NCI-H1105 treated with DMSO at 0.1 percent for 48 hours (cell line): ENCODE results near the gene HSPA1B.
"Not testable (repeated sequence)": the region's sequence is repeated elsewhere in the genome, so short reads cannot be mapped to it uniquely, and the experiment has no call there.

Experiments
- DNase-seq: peaks from one replicate; lab custom pipeline; 2025; lab: John Stamatoyannopoulos, UW

HSPA1B gene

DNA sequence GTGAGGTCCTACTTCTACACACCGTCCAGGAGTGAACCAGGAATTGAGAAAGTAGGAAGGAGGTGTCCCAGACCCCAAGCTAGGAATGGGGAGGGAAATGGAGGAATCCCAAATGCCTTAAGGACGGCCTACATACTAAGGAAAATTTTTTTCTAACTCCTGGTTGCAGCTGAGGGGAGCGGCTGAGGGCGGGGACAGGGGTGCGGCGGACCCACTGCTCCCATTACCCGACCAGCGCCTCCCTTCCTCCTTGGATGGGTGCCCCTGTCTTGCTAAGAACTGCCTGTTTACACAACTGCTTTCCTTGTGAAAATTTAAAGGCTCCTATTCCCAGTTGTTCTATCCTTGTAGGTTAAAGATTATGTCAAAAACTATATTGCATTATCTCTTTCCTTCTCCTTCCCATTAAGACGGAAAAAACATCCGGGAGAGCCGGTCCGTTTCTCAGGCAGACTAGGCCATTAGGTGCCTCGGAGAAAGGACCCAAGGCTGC is 699 bp upstream of the HSPA1B start:
- peak; percentile 83 for DNase-seq

DNA sequence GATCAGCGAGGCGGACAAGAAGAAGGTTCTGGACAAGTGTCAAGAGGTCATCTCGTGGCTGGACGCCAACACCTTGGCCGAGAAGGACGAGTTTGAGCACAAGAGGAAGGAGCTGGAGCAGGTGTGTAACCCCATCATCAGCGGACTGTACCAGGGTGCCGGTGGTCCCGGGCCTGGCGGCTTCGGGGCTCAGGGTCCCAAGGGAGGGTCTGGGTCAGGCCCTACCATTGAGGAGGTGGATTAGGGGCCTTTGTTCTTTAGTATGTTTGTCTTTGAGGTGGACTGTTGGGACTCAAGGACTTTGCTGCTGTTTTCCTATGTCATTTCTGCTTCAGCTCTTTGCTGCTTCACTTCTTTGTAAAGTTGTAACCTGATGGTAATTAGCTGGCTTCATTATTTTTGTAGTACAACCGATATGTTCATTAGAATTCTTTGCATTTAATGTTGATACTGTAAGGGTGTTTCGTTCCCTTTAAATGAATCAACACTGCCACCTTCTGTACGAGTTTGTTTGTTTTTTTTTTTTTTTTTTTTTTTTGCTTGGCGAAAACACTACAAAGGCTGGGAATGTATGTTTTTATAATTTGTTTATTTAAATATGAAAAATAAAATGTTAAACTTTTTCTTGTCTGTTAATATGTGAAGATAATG is 2.2 kb downstream of the HSPA1B start:
- peak; percentile 64 for DNase-seq

DNA sequence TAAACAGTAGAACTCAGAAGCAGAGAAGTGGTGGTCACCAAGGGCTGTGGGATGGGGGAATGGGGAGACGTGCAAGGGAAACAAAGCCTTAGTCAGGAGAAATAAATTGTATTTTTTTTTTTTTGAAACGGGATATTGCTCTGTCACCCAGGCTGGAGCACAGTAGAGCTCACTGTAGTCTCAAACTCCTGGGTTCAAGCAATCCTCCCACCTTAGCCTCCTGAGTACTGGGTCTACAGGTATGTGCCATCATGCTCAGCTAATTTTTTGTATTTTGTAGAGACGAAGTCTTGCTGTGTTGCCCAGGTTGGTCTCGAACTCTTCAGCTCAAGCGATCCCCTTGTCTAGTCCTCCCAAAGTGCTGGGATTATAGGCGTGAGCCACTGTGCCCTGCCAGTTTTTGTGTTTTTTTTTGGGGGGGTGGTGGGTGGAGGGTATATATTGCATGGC is 3.4 kb downstream of the HSPA1B start:
- DNase-seq, result no peak

DNA sequence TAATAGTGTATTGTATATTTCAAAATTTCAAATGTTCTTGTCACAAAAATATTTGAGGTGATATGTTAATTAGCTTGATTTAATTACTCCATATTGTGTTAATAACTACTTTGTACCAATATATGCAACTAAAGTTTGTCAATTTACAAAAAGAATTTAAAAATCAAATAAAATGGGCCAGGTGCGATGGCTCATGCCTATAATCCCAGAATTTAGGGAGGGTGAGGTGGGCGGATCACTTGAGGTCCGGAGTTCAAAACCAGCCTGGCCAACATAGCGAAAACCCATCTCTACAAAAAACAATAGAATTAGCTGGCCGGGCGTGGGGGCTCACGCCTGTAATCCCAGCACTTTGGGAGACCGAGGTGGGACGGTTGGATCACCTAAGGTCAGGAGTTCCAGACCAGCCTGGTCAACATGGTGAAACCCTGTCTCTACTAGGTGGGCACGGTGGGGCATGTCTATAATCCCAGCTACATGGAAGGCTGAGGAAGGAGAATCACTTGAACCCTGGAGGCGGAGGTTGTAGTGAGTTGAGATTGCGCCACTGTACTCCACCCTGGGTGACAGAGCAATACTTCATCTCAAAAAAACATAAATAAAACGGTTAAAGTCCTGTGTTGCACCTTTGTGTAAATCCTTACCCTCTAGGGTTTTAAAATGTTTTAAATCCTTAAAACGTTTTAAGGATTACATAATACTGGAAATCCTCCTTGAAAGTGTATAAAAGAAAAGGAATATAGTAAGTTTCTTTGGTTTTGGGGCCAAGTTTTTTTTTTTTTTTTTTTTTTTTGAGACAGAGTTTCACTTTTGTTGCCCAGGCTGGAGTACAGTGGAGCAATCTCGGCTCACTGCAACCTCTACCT is 4.0 kb downstream of the HSPA1B start:
- DNase-seq, result no peak

DNA sequence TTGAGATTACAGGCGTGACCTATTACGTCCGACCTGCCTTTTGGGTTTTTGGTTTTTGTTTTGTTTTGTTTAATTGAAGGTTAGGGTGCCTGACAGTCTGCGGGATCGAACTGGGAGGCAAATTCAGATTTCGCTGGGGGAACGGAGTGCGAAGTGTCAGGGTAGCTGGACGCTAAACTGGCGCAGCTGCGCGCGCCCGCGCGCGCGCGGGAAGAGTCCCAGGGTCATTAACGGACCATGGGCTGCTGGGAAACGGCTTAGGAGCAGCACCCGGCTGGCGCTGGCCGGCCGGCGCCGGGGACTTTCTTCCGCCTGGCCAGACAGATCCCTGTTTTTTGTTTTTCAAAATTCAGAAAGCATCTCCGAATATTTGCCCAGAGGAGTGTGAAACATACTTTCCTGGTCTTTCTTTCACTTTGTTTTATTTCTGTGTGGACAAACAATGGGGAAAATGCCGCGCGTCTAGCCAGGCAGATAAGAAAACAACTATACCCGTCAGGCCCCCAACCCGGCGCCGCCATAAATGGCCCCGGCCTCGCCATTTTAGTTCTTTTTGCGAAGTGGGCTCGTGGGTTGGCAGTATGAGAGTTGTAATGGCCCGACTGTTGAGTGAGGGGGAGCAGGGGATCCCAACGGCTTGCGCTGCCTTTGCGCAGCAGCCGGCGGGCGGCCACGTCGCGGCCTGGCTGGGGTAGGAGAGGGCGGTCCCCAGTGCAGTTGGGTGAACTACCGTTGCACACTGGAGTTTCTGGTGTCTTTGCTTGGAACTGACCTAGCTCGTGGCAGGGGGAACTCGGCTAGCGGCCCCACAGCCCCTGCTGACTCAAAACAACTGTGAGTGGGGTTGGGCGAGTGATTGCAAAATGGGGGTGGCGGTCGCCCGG is 7.1 kb downstream of the HSPA1B start:
- DNase-seq, result peak; percentile 89

DNA sequence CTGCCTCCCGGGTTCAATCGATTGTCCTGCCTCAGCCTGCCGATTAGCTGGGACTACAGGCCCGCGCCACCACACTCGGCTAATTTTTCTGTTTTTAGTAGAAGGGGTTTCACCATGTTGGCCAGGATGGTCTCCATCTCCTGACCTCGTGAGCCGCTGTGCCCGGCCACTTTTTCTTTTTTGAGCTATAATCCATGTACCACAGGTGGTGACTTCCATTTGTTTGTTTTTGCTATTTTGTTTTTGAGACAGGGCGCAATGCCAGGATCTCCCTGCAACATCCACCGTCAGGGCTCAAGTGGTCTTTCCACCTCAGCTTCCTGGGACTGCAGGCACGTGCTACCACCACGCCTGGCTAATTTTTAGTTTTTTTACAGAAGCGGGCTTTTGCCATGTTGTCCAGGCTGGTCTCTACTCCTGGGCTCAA is 8.5 kb downstream of the HSPA1B start:
- DNase-seq, result peak; percentile 31

DNA sequence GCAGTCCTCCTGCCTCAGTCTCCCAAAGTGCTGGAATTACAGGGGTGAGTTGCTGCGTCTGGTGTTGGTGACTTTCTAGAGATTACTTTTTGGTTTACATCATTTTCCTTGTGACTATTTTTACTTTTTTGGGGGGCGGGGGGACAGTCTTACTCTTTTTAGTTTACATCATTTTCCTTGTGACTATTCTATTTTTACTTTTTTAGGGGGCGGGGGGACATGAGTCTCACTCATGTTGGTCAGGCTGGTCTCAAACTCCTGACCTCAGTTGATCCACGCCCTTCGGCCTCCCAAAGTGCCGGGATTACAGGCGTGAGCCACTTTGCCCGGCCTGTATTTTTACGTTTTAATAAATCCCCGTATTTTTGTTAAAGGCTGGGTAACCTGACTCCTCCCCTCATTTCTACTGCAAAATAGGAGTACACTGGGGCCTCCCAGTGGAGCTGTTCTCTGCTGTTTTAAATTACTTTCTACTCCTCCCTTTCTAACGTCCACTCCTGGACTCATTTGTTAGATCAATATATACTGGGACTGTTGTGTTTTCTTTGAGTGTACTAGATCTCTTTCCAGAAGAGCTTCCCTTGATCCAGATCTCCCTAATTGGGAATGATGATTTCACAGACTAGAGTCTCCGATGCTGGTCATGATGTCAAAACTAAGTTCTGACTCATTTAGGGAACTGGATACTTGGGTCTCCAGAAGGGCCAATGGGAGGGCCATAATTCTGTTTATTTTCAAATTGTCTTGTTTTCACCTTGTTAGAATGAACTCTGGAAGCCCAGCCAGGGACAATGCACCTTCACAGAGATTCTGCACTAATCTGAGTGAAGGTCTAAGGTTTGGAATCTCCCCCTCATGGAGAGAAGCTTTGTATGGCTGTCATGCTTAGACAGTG is 9.2 kb downstream of the HSPA1B start:
- no peak for DNase-seq

DNA sequence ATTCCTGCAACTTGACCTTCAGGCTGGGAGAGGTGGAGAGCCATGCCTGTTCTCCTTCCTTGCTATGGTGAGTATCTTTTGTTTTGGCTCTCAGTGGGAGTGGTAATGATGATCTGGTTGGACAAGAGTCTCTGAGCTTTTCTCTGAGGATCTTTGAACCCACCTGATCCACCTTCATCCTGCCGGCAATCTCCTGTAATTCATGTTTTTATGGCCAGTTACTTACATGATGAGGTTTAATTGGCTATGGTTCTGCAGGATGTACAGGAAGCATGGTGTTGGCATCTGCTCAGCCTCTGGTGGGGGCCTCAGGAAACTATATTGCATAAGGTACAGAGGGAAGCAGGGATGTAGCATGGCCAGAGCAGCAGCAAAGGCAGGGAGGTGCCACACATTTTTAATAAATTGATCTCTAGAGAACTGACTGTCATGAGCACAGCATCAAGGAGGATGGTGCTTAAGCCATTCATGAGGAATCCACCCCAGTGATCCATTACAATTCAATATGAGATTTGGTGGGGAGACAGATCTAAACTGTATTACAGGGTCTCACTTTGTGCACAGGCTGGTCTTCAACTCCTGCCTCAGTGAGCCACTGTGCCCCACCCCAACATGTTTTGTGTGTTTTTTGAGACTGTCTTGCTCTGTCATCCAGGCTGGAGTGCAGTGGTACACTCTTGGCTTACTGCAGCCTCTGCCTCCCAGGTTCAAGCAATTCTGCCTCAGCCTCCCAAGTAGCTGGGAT is 10.0 kb downstream of the HSPA1B start:
- DNase-seq, result no peak

DNA sequence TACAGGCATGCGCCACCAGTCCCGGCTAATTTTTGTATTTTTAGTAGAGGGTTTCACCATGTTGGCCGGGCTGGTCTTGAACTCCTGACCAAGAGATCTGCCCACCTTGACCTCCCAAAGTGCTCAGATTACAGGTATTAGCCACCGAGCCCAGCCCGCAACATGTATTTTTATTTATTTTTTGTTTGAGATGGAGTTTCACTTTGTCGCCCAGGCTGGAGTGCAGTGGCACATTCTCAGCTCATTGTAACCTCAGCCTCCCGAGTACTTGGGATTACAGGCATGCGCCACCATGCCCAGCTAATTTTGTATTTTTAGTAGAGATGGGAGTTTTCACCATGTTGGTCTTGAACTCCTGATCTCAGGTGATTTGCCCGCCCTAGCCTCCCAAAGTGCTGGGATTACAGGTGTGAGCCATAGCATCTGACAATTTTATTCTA is 10.6 kb downstream of the HSPA1B start:
- not testable (repeated sequence) for DNase-seq

DNA sequence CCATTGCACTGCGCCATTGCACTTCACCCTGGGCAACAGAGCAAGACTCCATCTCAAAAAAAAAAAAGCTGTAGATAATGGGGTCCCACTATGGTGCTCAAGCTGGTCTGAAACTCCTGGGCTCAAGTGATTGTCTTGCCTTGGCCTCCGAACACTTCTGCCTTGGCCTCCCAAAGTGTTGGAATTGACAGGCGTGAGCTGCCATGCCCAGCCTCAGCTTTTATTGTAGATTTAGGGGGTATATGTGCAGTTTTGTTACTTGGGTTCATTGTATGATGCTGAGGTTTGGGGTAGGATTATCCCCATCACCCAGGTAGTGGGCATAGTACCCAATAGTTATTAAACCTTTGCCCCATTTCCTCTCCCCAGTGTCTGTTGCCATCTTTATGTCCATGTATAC is 11.4 kb downstream of the HSPA1B start:
- DNase-seq, result no peak

DNA sequence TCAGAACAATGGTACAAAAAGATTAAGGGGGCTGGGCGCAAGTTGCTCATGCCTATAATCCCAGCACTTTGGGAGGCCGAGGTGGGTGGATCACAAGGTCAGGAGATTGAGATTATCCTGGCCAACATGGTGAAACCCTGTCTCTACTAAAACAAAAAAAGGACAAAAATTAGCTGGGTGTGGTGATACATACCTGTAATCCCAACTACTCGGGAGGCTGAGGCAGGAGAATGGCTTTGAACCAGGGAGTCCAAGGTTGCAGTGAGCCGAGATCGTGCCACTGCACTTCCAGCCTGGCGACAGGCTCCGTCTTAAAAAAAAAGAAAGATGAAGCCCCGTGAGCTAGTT is 12.2 kb downstream of the HSPA1B start:
- not testable (repeated sequence) for DNase-seq

DNA sequence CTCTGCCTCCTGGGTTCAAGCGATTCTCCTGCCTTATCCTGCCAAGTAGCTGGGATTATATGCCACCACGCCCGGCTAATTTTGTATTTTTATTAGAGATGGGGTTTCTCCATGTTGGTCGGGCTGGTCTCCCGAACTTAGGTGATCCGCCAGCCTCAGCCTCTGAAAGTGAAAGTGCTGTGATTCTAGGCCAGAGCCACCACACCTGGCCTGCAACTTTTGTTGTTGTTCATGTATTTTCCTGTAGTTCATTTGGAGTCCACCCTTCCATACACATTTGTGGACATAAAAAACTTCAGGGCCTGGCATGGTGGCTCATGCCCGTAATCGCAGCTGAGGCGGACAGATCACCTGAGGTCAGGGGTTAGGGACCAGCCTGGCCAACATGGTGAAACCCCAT is 14.5 kb downstream of the HSPA1B start:
- no peak for DNase-seq

DNA sequence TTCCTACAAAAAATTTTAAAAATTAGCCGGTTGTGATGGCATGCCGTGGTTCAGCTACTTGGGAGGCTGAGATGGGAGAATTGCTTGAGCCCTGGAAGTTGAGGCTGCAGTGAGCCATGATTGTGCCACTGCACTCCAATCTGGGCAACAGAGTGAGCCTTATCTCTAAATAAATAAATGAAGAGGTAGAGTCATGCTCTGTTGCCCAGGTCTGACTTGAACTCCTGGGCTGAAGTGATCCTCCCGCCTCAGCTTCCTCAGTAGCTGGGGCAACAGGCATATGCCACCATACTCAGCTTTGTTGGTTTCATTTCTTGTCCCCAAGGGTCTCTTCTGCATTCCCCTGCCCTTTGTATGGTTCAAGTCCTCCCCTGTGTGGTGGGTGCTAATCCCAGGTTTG is 17.0 kb downstream of the HSPA1B start:
- no peak for DNase-seq

DNA sequence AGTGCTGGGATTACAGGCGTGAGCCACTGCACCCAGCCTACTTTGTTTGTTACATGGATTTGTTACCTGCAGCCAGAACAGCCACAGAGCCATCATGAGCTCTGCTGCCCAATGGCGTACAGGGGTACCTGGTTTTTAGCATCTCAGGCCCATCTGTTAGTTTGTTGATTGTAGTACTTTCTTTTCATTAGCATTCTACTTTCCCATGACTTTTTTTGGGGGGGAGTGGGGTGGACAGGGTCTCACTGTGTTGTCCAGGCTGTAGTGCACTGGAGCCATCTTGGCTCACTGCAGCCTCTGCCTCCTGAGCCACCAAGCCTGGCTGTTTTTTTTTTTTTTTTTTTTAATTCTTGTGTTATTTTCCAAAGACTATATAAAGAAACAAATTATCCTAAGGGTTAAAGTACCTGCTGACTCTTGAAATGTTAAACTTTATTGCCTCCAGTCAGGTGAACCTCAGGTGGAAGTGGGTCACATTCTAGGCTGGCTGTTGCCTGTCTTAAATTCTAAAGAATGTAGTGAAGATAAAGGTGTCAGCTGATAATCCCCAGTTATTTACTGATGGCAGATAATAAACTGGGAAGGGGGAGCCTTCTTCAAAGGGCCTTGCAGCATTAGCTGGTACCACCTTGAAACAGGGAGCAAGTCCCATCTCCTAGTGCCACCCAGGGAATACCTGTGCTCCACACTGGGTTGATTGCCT is 19.9 kb downstream of the HSPA1B start:
- DNase-seq, result no peak

DNA sequence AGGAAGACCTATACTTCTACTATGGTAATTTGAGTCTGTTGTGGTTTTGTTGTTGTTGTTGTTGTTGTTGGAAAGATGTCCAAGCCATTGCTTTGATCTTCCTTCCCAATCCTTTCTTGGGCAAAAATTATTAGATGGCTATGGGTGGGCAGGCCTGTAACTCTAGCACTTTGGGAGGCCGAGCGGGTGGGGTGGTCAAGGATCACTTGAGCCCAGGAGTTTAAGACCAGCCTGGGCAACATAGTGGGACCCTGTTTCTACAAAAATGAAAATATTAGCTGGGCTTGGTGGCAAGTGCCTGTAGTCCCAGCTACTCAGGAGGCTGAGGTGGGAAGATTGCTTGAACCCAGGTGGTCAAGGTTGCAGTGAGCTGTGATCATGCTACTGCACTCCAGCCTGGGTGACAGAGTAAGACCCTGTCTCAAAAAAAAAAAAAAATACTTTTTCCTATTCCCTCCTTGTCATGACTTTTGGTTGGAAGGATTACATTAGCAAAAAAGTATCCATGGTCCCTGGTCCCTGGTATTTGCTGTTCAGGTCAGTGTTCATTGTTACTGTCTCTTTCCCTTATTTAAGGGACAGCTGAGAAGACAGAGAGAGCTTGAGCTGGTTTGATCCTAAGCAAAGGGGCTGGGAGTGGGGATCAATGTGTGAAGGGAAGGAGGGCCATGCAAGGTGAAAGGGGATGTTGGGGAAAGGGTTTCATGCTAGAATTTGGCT is 23.4 kb downstream of the HSPA1B start:
- DNase-seq, result no peak

DNA sequence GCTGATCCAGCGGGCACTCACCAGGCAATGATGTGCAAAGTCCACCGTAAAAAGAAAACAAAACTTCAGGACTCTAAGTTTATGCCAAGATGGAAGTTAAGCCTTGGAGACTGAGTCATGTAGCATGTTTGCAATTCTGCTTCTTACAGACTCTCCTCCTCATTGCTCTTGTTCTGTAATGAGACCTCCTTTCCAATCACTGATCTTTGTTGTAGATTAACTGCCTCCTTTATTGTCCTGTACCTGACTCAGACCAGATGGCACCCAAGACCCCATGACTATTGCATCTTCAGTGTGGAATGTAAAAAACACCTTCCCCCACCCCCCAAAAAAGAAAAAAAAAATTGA is 23.9 kb downstream of the HSPA1B start:
- DNase-seq, result no peak

DNA sequence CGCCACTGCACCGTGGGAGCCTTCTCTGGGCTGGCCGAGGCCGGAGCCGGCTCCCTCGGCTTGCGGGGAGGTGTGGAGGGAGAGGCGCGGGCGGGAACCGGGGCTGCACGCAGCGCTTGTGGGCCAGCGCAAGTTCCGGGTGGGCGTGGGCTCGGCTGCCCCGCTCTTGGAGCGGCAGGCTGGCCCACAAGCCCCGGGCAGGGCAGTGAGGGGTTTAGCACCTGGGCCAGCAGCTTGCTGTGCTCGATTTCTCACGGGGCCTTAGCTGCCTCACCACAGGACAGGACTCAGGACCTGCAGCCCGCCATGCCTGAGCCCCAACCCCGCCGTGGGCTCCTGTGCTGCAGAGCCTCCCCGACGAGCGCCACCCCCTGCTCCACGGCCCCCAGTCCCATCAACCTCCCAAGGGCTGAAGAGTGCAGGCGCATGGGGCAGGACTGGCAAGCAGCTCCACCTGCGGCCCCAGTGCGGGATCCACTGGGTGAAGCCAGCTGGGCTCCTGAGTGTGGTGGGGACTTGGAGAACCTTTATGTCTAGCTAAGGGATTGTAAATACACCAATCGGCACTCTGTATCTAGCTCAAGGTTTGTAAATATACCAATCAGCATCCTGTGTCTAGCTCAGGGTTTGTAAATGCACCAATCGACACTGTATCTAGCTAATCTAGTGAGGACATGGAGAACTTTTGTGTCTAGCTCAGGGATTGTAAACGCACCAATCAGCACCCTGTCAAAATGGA is 24.6 kb downstream of the HSPA1B start:
- not testable (repeated sequence) for DNase-seq

DNA sequence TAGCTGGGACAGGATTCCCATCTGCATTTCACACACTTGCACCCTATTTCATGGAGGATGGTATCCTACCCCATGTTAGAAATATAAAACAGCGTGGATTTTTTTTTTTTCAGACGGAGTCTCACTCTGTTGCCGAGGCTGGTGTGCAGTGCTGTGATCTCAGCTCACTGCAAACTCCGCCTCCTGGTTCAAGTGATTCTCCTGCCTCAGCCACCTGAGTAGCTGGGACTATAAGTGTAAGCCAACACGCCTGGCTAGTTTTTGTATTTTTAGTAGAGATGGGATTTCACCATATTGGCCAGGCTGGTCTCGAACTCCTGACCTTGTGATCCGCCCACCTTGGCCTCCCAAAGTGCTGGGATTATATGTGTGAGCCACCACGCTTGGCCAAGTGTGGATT is 30.2 kb downstream of the HSPA1B start:
- not testable (repeated sequence) for DNase-seq

DNA sequence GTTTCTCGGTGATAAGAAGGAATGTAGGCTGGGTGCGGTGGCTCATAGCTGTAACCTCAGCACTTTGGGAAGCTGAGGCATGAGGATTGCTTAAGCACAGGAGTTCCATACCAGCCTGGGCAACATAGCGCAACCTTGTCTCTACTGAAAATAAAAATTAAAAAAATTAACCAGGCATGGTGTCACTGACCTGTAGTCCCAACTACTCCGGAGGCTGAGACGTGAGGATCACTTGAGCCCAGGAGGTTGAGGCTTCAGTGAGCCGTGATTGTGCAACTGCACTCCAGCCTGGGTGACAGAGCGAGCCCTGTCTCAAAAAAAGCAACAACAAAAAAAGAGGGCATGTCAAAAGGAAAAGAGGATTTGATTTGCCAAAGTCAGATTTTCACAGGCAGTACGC is 31.2 kb downstream of the HSPA1B start:
- DNase-seq, result no peak
